GM19351 (cell line): Measurements from ENCODE around the gene COBLL1.
"Not testable (repeated sequence)": the region's sequence is repeated elsewhere in the genome, so short reads cannot be mapped to it uniquely, and the experiment has no call there.

Experiments used
- ATAC-seq: cut with Tn5 transposase; IDR thresholded peaks from one replicate; pipeline ENCODE4 v1.9.1; 2021; ENCODE audit warnings: mild to moderate bottlenecking, moderate library complexity; ENCODE audit not compliant: unreplicated experiment

Gene COBLL1, protein sequence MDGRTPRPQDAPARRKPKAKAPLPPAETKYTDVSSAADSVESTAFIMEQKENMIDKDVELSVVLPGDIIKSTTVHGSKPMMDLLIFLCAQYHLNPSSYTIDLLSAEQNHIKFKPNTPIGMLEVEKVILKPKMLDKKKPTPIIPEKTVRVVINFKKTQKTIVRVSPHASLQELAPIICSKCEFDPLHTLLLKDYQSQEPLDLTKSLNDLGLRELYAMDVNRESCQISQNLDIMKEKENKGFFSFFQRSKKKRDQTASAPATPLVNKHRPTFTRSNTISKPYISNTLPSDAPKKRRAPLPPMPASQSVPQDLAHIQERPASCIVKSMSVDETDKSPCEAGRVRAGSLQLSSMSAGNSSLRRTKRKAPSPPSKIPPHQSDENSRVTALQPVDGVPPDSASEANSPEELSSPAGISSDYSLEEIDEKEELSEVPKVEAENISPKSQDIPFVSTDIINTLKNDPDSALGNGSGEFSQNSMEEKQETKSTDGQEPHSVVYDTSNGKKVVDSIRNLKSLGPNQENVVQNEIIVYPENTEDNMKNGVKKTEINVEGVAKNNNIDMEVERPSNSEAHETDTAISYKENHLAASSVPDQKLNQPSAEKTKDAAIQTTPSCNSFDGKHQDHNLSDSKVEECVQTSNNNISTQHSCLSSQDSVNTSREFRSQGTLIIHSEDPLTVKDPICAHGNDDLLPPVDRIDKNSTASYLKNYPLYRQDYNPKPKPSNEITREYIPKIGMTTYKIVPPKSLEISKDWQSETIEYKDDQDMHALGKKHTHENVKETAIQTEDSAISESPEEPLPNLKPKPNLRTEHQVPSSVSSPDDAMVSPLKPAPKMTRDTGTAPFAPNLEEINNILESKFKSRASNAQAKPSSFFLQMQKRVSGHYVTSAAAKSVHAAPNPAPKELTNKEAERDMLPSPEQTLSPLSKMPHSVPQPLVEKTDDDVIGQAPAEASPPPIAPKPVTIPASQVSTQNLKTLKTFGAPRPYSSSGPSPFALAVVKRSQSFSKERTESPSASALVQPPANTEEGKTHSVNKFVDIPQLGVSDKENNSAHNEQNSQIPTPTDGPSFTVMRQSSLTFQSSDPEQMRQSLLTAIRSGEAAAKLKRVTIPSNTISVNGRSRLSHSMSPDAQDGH

GRCh38 chr2:164841719-164842623, at the start of gene COBLL1:
Gene COBLL1 (minus strand): TSS chr2:164841823. CDS start chr2:164841196, 627 bp downstream.
- peak; percentile 74 for ATAC-seq

DNA sequence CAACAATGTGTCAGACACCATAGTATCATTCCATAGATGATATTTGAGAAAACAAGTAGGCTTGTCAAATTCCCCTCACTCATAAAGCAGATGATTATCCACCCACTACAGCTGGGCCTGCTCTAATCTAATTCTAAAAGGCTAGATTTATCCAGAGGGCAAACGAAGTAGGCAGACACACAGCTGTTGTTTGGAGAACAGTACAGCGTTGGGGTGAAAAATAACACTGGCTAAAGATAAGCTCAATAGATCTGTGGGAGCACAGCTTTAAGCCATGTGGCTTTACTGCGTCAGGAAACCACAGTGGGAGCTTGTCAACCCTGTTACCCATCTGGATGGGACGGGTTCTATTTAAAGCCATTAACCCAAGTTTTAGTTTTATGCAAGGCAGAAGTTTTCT, 48.9 kb upstream of the COBLL1 start:
- no peak for ATAC-seq

DNA sequence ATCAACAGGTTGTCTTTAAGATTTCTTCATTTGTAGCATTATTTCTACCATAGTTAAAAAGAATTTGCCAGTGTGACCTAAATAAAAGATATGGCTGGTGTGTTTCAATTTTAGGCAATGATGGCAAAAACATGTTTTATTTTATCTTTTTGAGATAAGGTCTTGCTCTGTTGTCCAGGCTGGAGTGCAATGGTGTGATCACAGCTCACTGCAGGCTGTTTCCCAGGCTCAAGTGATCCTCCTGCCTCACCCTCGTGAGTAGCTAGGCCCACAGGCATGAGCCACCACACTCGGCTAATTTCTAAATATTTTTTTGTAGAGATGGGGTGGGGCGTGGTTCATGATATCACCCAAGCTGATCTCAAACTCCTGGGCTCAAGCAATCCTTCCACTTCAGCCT, 47.0 kb upstream of the COBLL1 start:
- no peak for ATAC-seq

GRCh38 chr2:164887434-164888144, 46.0 kb upstream of the COBLL1 start:
- no peak for ATAC-seq

DNA sequence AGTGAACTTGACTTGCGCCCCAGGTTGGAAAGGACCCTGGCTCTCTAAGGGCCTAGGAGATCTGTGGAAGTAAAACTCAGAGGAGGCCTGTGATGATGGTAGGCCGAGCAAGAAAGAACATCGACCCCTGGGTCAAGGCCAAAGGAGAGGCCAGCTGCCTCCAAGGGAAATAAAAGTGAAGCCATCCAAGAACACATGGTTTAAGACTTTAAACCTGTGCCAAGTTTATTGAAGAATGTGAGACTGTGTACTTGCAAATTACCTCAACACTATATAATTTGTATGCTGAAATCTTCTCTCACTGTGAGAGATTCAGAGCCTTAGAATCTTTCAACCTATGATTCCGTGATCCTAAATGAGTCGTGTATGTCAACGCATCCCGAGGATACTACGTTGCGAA, 40.7 kb upstream of the COBLL1 start:
- no peak for ATAC-seq

- no peak for ATAC-seq
These were observed 39.9 kb upstream of the COBLL1 start for GRCh38 chr2:164881524-164881923.

- ATAC-seq = no peak
These were observed 38.4 kb upstream of the COBLL1 start for GRCh38 chr2:164879901-164880535.

DNA sequence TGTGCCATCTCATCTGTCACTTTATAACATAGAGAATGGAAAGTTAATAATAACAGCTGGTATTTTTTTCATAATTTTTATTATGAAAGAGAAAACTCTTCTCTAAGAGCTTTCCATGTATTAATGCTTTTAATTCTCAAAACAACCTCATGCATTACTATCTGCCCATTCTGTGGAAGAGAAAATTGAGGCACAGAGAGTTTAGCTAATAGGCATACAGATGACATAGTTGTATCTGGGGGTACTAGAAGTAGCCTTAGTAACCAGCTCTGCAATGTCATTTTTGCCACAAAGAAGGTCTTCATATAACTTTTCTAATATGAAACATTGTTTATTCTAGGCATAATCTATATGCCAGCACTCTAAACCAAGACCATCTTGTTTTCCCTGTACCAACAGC, 36.3 kb upstream of the COBLL1 start:
- ATAC-seq = no peak

DNA sequence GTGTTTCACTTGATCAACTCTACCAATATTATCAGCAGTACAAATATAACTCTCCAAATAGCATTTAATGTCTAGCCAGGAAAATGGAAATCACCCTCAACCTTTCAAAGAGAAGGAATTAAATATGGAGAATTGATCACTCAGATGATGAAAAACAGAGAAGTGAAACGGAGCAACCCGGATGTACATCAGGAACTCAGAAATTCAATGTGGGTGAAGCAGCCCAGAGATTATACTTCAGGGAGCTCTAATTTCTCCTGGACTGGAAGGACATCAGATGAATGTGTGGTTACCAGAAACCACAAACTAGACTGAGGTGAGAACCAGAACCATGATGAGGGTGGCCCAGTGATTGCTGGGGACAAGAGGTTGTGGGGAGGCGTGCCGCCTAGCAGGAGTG, 35.5 kb upstream of the COBLL1 start:
- ATAC-seq = no peak

DNA sequence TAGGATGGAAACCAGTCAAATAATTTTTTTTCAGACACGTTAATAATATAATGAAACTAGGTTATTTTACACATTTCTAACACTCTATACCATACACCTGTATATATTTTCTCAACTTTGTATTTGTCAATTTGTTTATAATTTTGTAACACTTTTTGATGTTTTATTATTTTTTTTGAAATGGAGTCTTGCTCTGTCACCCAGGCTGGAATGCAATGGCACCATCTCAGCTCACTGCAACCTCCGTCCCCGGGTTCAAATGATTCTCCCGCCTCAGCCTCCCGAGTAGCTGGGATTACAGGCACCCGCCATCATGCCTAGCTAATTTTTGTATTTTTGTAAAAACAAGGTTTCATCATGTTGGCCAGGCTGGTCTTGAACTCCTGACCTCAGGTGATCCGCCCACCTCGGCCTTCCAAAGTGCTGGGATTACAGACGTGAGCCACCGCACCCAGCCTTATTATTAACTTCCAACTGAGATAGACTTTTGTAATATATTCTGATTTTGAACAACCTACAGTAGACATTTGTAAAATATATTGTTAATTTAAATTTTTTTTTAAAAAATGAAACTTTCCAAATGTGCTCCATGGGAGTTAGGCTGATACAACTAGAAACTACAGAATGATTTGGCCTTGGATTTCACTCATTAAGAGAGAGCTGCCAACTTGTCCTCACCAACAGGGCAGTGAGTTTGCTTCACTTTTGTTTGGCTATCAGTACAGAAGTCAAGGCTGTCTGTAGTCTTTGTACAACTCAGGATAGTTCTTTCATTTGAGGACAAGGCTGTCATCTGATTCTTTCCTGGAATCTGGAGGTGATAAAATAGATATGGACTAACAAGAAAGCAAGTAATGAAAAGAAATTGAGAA, 33.9 kb upstream of the COBLL1 start:
- ATAC-seq = no peak

DNA sequence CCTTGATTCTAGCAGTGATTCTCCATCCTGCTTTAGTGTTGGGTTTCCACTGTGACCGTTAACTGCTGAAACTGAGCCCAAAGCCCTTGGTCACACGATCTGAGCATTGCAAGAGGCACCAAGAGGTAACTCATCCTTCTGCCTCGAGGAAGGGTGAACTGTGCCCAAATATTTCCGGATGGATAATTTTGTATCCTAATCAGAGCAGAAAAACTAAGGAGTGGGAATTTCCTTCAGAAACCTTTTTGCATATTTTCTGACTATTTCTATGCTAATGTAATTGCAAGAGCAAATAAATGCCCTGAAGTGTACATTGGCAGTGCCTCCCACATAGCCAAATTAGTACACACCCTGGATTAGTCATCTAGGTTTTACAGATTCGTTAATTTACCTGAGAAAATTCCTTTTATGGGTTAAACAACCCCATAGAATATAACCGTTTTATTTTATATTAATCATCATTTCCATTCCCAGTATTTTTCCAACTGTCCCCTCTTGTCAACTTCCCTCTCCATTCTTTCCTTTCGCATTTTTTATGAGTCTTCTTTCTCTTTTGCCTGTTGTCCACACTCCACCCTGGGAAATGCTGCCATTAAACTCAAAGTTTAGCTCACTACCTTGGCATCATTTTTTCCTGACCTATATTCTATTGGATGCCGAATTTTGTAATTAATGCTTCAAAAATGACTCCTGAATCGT, 31.7 kb upstream of the COBLL1 start:
- no peak for ATAC-seq

GRCh38 chr2:164871404-164871803, 29.8 kb upstream of the COBLL1 start:
- ATAC-seq = no peak

DNA sequence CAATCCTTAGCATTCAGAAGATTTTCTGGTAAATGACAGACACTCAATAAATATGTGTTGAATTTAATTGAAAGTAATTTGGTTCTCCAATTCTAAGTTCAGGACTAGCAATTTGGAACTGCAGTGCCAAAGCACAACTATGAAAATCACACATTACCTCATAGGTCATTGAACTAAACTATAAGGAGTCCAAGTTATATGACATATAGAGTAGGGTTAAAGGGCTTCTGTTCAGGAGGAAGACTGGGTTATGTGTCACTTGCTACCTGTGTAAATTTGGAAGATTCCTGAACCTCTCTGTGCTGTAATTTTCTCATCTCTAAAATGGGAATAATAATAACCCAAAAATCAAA, 27.8 kb upstream of the COBLL1 start:
- no peak for ATAC-seq

DNA sequence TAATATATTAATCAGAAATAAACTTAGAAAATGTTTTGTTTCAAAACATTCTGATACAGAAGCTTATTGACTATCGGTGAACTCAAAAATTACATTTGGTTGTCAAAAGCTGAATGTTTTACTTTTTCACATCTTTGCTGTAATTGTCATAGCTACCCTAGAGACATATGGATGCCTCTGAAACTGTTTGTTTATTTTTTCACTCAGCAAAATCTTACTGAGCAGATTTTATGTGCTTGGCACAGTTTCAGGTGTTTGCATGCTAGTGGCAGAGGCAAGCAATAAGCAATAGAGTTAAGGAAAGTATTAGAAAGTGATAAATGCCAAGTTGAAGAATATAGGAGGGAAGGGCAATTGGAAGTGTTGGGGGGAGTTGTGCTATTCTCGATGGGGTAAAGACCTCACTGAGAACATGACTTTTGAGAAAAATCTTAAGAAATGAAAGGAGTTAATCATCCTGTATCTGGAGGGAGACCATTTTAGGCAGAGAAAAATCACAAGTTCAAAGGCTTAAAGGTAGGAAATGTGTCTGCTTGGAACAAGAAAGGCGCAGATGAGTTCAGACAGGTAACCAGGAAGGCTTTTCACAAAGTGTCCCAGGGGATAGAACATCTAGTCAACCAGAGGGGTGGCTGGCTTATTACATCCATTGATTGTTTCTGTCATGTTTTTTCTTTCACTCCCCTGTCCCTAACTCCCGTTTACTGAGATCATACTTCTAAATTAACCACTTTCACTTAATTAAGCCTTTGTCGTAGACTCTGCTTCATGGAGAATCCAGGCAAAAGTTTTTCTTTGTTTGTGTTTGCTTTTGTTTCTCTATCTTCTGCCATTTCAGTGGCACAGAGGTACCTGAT, 27.2 kb upstream of the COBLL1 start:
- no peak for ATAC-seq

- ATAC-seq = no peak
These were observed 26.3 kb upstream of the COBLL1 start for GRCh38 chr2:164867779-164868397.

GRCh38 chr2:164866381-164866780, 24.8 kb upstream of the COBLL1 start:
- not testable (repeated sequence) for ATAC-seq

- ATAC-seq = no peak
These were observed 19.0 kb upstream of the COBLL1 start for GRCh38 chr2:164860694-164861042.
